Panc1 (cell line): ENCODE results near the gene TMEM45A. TPM values are rescaled to one million over a fixed set of nuclear protein-coding genes. Genes with fewer than 3 reads are reported as not detected.

ENCODE experiments used
- ATAC-seq: fragments of 200-7000 bp; cut with Tn5 transposase; 2 replicates; pipeline ENCODE4 v1.9.1; 2020; ENCODE audit warnings: mild to moderate bottlenecking, moderate library complexity
- BruUV-seq: library from RNA; stranded (reverse); fragments of 400-500 nt; replicated peaks from 2 replicates; lab custom pipeline; 2021; lab: Mats Ljungman, UMichigan
- CTCF ChIA-PET: fragments of 300-600 bp; sonication (Branson Sonifier 250); formaldehyde crosslinking; loops from one replicate; lab custom pipeline; 2022; ENCODE audit warnings: antibody characterized with exemption; lab: Charles Lee
- POLR2A ChIA-PET: fragments of 300-600 bp; sonication (Branson Sonifier 250); formaldehyde crosslinking; loops from one replicate; lab custom pipeline; 2022; ENCODE audit warnings: antibody characterized with exemption; lab: Charles Lee
- DNase-seq: peaks from one replicate; pipeline ENCODE4 v3.0.0-alpha.2; 2010; ENCODE audit warnings: low read depth, low spot score
- H3K27ac ChIP-seq: 2 replicates; pipeline ENCODE4 v1.5.1; 2011; ENCODE audit warnings: mild to moderate bottlenecking, low read length, inconsistent platforms
- H3K27me3 ChIP-seq: fragments of 200-500 bp; sonication (Bioruptor generic); 2 replicates; pipeline ENCODE4 v1.6.0; 2014; ENCODE audit warnings: low read length, inconsistent platforms; ENCODE audit not compliant: control insufficient read depth, insufficient read depth
- H3K36me3 ChIP-seq: fragments of 200-500 bp; sonication (Bioruptor generic); 2 replicates; pipeline ENCODE4 v1.5.1; 2014; ENCODE audit warnings: inconsistent platforms, mild to moderate bottlenecking, low read length, moderate library complexity; ENCODE audit not compliant: control insufficient read depth, insufficient read depth
- H3K4me1 ChIP-seq: 2 replicates; pipeline ENCODE4 v1.5.1; 2011; ENCODE audit warnings: inconsistent platforms, mild to moderate bottlenecking, low read length, moderate library complexity; ENCODE audit not compliant: control insufficient read depth, insufficient read depth
- H3K4me3 ChIP-seq, 2 experiments: 2 replicates each; pipeline ENCODE4 v1.5.1; 2011 to 2012; ENCODE audit warnings: low read depth in 2 of 2, low read length in 2 of 2, mild to moderate bottlenecking in 2 of 2, inconsistent platforms in 1 of 2, moderate library complexity in 1 of 2
- H3K9me3 ChIP-seq: fragments of 200-500 bp; sonication (Bioruptor generic); 2 replicates; pipeline ENCODE4 v1.5.1; 2014; ENCODE audit warnings: low read depth, mild to moderate bottlenecking, inconsistent platforms, low read length, moderate library complexity; ENCODE audit not compliant: control insufficient read depth, insufficient read depth
- POLR2AphosphoS5 ChIP-seq: IDR thresholded peaks from 2 replicates; pipeline ENCODE4 v1.6.1; 2012; ENCODE audit warnings: mild to moderate bottlenecking, low read depth, low read length, moderate library complexity
- REST ChIP-seq, 2 experiments: IDR thresholded peaks; 2 replicates each; pipeline ENCODE4 v1.6.1; 2011 to 2012; ENCODE audit warnings: low read depth in 2 of 2, control low read depth in 1 of 2, low read length in 1 of 2, mild to moderate bottlenecking in 1 of 2, moderate library complexity in 1 of 2; ENCODE audit not compliant: insufficient read depth in 1 of 2
- SIN3A ChIP-seq: IDR thresholded peaks from 2 replicates; pipeline ENCODE4 v1.6.1; 2012; ENCODE audit warnings: low read depth, mild to moderate bottlenecking, low read length, moderate library complexity, borderline replicate concordance; ENCODE audit not compliant: insufficient read depth
- TCF7L2 ChIP-seq: IDR thresholded peaks from 2 replicates; pipeline ENCODE4 v1.6.1; 2011; ENCODE audit warnings: mild to moderate bottlenecking, low read depth, low read length, inconsistent platforms
- in situ Hi-C: cut with HindIII; loops from 2 replicates; pipeline ENCODE4 v1.10.0; 2016; ENCODE audit warnings: low sequenced_read_pairs, low pct_unique_long_range_greater_than_20kb
- intact Hi-C: fragments of 100-400 bp; cut with micrococcal nuclease; formaldehyde crosslinking; loops from one replicate; pipeline ENCODE4 v1.10.0; 2022; ENCODE audit not compliant: unreplicated experiment
- total RNA-seq: library from RNA; stranded (reverse); gene quantifications from one replicate; pipeline ENCODE4 v1.2.1, GENCODE V29; 2021; ENCODE audit not compliant: unreplicated experiment
- TF ChIP-seq, protein P1 (sequence below): fragments of 450-650 bp; IDR thresholded peaks from 2 replicates; pipeline ENCODE4 v1.5.1; 2017; ENCODE audit warnings: mild to moderate bottlenecking

The TMEM45A gene
- total RNA-seq, 1 experiment from 2014 or later: 8.6 TPM

DNA sequence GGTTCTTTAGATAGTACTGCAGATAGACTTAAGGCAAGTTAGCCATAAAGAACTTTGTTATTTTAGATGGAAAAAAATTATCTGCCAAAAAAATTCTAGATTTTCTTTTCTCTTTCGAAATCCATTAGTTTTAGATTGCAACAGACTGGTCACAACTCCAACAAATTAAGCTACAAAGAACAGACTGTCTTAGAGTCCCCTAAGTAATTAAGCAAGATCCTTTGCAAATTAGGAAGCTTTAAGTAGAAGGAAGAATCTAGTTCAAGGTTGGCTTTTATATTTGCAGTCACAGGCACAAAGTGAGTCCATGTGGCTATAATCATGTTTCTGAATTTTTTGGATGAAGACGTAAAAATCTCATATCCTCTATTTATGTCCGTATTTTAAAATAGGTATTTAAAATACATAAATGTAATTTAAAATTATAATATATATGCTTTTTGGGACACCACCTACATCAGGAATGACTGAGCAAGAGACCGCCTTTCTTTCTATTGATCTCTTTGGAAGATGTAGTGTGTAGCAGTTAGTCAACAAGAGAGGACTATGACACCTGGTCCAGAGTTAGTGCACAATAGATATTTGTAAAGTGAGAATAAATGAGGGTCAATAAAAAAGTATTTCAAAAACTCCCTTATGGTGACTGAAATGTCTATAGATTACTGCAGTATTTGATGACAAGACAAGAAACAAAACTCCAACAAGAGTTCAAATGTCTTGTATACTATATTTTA lies 34.4 kb downstream of the TMEM45A start:
- H3K4me1 ChIP-seq: no peaks in the 10 kb centered on the region
- DNase-seq (no peak), ATAC-seq (no peak)
- ChIA-PET CTCF (no interaction called here), POLR2A (interaction anchor here (0.7 kb wide), 1 partner anchor 21 kb away, joined by 3 read pairs; no protein-coding TSS in a partner anchor)
- H3K27me3 ChIP-seq: no peaks in the 10 kb centered on the region
- H3K27ac ChIP-seq: no peak overlapping the region
- intact Hi-C loops: no loop called here
- no peaks in the 10 kb centered on the region for H3K9me3 ChIP-seq
- in situ Hi-C loops: no loop called here
- H3K36me3 ChIP-seq: no peaks in the 10 kb centered on the region
- no peak for TF ChIP-seq SIN3A
- TF ChIP-seq REST (IDR thresholded peaks at IDR 0.05; ENCODE audit: insufficient read depth in 1 of 2, low read depth in 2 of 2, low read length in 1 of 2): no peak
- no peak for TF ChIP-seq TCF7L2
- TF ChIP-seq, protein P1, sequence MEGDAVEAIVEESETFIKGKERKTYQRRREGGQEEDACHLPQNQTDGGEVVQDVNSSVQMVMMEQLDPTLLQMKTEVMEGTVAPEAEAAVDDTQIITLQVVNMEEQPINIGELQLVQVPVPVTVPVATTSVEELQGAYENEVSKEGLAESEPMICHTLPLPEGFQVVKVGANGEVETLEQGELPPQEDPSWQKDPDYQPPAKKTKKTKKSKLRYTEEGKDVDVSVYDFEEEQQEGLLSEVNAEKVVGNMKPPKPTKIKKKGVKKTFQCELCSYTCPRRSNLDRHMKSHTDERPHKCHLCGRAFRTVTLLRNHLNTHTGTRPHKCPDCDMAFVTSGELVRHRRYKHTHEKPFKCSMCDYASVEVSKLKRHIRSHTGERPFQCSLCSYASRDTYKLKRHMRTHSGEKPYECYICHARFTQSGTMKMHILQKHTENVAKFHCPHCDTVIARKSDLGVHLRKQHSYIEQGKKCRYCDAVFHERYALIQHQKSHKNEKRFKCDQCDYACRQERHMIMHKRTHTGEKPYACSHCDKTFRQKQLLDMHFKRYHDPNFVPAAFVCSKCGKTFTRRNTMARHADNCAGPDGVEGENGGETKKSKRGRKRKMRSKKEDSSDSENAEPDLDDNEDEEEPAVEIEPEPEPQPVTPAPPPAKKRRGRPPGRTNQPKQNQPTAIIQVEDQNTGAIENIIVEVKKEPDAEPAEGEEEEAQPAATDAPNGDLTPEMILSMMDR: no peak
- TF ChIP-seq POLR2AphosphoS5: no peak
- no TSS peak for BruUV-seq
- H3K4me3 ChIP-seq: no peak overlapping the region

GRCh38 chr3:100527347-100527735 lies 34.9 kb downstream of the TMEM45A start:
- Histone ChIP-seq H3K27me3 (no peaks in the 10 kb centered on the region), H3K36me3 (no peaks in the 10 kb centered on the region), H3K4me3 (no peak overlapping the region), H3K4me1 (no peaks in the 10 kb centered on the region), H3K27ac (no peak overlapping the region), H3K9me3 (no peaks in the 10 kb centered on the region)
- in situ Hi-C loops: no loop called here
- ChIA-PET POLR2A (no interaction called here), CTCF (no interaction called here)
- BruUV-seq: no TSS peak
- DNase-seq (no peak), ATAC-seq (no peak)
- TF ChIP-seq, protein P1: no peak
- no peak for TF ChIP-seq SIN3A
- TF ChIP-seq REST (IDR thresholded peaks at IDR 0.05; ENCODE audit: insufficient read depth in 1 of 2, low read depth in 2 of 2, low read length in 1 of 2): no peak
- TF ChIP-seq POLR2AphosphoS5: no peak
- TF ChIP-seq TCF7L2: no peak
- intact Hi-C loops: no loop called here
